NCI-H1436 treated with DMSO at 0.1 percent for 48 hours (cell line): ENCODE measurements around the gene HOXA7.

Source experiments
- DNase-seq: peaks from one replicate; lab custom pipeline; 2025; lab: John Stamatoyannopoulos, UW

Gene HOXA7

GRCh38 chr7:27133409-27134231 lies 22.9 kb downstream of the HOXA7 start:
- no peak for DNase-seq

- no peak for DNase-seq
Observed at GRCh38 chr7:27132978-27133377, 23.5 kb downstream of the HOXA7 start.

GRCh38 chr7:27132214-27132613 lies 24.3 kb downstream of the HOXA7 start:
- DNase-seq, result no peak

GRCh38 chr7:27131390-27131819 lies 25.1 kb downstream of the HOXA7 start:
- no peak for DNase-seq

GRCh38 chr7:27130540-27131389 lies 25.7 kb downstream of the HOXA7 start, which contains the start of gene HOXA4:
Gene HOXA4, minus strand, starts transcription at chr7:27130757. Its CDS starts 24 bp downstream, at chr7:27130733.
- no peak for DNase-seq

- DNase-seq, result no peak
Observed at GRCh38 chr7:27129729-27130539, 26.5 kb downstream of the HOXA7 start.

GRCh38 chr7:27128776-27129728 lies 27.4 kb downstream of the HOXA7 start:
- no peak for DNase-seq

GRCh38 chr7:27128034-27128433 lies 28.4 kb downstream of the HOXA7 start:
- DNase-seq, result no peak

- DNase-seq, result no peak
Observed at GRCh38 chr7:27126596-27127327, 29.7 kb downstream of the HOXA7 start.

GRCh38 chr7:27125986-27126394 lies 30.5 kb downstream of the HOXA7 start:
- no peak for DNase-seq

- DNase-seq, result no peak
Observed at GRCh38 chr7:27124902-27125689, 31.4 kb downstream of the HOXA7 start.

- no peak for DNase-seq
Observed at GRCh38 chr7:27124096-27124901, 32.2 kb downstream of the HOXA7 start.

GRCh38 chr7:27123477-27124053 lies 32.9 kb downstream of the HOXA7 start:
- DNase-seq, result no peak

GRCh38 chr7:27123007-27123476 lies 33.4 kb downstream of the HOXA7 start:
- no peak for DNase-seq

- no peak for DNase-seq
Observed at GRCh38 chr7:27122077-27122910, 34.2 kb downstream of the HOXA7 start.

- DNase-seq, result no peak
Observed at GRCh38 chr7:27121684-27122076, 34.8 kb downstream of the HOXA7 start.

GRCh38 chr7:27119412-27119911 lies 37.0 kb downstream of the HOXA7 start:
- no peak for DNase-seq
